SHP77 (cell line): Measurements from ENCODE around the gene RPL10A.

Source experiments
- DNase-seq, 2 experiments: peaks; one replicate each; lab custom pipeline; 2025; lab: John Stamatoyannopoulos, UW

The RPL10A gene

DNA sequence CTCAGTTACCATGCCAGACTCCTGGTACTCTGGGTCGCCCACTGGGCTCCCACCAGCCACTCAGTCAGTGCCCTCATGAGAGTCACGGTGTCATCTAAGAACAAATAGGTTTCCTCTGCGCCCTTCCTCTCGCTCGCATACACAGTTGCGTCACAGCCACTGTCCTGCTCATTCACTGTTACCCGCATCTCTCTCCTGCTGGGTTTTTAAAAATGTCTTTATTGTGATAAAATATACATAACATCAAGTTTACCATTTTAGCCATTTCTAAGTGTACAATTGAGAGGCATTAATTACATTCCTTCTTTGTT, 24.7 kb downstream of the RPL10A start:
- no peak for DNase-seq

DNA sequence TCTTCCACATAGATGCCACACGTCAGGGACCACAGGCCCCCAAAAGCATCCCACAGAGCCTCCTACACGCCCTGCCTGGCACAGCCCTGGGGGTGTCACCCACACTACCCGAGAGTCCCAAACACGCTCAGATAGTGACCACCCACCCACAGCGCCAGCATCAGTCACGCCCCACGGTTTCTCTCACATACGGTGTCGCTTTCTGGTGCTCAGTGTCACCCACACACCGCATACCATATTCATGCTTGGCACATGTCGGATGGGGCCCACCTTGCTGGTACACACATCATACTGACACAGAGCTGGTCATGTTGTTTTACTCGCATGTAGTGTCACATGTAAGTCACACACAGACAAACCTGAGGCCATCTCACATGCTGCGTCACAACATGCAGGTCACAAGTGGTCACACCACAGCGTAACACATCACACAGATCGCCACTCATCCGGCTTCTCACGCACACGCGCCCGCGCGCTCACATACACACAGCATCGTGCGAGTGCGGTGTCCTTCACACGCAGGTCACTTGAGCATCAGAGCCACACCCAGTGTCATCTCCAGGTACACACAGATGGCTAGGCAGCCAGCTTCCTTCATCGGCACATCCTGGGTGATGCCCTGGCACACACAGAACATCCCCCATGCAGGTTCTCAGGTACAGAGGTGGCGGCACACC, 25.2 kb downstream of the RPL10A start:
- DNase-seq = no peak

DNA sequence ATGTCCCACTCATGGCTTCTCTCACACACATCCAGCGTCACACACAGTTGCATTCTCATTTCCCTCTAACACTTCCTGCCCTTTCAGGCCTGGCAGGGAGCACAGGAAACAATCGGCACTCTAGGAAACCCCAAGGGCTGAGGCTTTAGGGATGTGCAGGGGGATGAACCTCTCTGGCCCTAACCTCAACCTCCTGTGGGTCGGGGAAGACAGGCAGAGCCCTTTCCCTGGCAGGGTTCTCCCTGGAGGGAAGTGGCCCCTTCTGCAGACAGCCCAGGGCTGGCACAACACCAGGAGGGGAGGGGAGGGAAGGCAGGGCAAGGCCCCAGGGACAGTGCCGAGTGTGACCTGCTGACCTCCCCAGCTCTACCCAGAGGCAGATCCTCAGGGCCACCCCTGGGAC, 26.0 kb downstream of the RPL10A start:
- no peak for DNase-seq

DNA sequence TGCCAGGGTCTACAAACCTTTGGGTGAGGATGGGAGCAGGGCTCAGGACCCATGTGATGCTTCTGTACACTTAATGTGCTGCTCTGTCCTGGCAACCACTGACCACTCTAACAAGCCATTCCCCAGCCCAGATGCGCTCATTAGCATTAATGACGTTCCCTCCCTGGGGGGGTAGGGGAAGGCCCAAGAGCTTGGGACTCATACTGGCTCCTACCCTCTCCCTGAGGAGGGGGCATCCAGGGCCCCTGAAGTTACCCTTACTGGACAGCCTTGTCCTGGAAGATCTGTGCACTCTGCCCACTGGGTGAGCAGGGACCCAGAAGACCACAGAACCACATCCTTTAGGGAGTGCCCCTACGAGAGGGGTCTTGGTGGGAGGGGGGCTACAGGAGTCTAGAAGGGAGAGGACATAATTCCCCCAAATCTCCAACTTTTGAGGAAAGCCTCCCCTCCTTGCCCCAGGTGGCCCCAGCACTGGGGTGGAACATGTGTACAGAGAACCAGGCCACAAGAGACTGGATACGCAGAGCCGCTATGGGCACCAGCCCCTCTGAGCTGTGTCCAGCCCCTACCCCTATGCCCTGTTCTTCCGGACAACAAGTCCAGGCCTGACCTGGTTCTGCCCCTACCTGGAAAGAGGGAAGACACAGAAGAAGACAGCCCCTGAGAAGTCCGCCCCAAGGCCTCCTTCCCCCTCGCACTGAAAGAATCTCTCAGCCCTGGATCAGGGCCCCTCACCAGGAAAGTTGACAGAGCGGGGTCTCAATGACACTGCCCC, 27.2 kb downstream of the RPL10A start:
- DNase-seq = no peak

DNA sequence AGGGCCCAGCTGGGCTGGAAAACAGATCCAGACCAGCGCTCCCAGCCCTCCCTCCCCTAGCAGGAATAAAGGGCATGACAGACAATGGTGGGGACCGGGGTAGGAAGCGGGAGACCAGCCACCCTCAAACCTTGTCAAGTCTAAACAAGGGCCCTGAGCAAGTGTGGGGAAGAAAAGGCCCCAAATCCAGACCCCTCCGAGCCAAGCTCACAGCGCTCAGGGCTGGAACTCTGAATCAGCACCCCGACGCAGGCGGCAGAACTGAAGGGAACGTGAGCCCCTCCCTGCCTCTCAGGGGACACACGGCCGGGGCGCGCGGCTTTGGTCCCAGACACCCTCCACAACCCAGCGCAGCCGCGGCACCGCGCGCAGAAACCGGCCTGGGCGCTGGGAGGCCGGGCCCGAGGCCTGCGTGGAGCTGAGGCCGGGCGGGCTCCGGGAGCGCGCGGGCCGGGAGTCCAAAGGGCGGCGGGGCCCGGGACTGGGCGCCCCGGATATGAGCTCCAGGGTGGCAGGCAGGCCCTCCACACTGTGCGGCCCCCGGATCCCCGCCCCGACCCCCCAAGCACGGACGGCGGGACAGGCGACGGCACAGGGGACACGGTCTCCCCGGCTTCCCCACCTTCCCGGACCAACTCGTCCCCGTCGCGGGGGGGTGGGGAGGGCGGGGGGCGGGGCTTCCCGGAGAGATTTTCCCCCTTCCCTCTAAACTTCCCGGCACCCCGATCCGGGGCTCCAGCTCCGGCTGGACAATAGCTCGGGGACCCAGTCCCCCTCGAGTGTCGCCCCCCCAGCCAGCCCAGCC, 28.0 kb downstream of the RPL10A start:
- DNase-seq = no peak

DNA sequence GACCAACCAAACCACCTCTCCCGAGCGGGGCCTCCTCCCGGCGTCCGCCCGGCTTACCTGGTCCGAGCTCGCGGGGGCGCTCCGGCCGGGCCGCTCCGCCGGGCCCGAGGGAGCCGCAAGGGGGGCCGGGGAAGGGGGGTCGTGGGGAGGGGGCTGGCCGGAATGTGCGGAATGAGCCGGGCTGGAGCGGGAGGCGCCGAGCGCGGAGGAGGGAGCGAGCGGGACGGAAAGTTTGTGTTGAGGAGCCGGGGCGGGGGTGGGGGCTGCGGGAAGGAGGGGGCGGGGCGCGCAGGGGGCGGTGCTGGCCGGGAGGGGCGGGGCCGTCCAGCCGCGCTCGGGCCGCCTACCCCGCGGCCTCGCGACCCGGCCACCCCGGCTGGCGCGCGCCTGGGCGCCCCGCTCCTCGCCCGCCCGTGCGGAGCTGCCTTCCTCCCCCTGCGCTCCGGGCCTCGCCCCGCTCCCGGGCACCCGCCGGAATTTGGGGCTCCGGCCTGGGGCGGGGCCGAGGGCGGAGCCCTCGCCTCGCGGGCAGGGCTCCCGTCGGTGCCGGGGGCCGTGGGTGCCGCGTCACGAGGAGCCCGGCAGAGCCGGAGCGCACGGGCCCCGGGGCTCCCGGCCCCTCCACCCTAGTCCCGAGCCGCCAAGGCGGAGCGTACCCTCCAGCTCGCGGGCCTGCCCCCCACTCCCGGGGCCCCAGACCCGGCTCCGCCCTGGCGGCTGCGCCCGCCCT, 28.8 kb downstream of the RPL10A start, which contains the start of gene TEAD3:
TSS of gene TEAD3 (minus strand) at position 239 of the 730 bp plus-strand sequence.
- no peak for DNase-seq

DNA sequence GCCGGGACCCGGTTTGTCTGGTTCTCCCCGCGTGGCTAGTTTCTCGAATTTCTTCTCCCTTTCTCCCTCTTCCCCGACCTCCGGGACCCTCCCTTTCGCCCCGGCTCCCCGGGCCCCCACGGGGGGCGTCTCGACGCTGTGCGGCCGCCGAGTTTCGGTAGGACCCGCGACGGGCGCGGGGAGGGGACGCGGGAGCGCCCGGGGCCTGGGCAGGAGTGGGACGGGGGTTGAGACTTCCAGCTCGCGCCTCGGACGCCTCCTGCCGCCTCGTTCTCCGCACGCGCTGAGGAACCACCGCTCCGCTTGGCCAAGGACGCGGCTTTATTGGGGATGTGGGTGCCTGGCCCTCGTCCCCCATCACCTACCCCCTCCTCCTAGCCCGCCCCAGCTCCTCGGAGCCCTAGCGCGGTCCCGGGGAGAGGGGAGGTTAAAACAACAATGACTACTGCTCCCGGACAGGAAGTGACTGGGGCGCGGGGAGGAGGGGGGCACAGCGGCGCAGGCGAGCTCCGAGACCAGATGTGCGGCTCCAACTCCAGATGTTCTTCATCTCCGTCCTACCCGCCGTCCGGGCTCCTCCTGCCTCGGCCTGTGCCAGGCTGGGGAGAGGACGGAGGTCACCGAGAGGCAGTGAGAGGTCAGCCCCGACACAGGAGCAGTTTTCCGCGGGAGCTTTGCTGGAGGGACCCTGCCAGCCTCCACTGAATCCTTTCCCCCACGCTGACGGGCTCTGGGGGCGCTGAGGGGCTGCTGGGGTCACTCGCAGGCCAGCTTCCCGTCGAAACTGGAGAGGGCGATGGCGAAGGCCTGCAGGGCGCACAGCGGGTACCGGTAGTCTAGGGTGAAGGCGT, 29.6 kb downstream of the RPL10A start:
- no peak for DNase-seq

DNA sequence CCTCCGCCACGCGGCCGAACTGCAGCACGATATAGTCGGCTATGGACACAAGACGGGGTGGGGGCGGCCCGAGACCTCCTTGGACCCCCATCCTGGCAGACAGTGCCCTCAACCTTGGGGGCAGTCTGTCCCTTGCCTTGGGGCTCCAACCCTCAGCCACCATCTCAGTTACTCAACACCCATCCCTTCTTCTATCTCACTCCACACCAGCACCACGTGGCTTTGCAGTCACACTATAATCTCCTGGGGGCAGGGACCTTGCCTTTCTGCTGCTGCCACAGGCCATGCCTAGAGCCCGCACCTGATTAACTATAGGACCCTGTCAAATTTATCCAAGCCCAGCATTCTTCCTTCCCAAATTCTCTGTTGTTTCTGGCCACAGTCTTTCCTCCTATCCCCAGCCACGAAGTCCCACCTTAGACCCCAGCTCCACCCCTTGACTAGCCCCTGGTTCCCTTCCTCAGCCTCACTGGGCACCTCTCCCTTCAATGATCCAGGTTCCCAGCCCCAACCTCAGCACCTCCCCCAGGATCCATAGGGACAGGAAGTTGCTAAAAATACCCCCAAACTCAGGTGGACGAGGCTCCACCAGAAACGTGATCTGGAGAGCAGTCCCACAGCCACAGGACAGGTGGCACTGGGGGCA, 30.3 kb downstream of the RPL10A start:
- no peak for DNase-seq

DNA sequence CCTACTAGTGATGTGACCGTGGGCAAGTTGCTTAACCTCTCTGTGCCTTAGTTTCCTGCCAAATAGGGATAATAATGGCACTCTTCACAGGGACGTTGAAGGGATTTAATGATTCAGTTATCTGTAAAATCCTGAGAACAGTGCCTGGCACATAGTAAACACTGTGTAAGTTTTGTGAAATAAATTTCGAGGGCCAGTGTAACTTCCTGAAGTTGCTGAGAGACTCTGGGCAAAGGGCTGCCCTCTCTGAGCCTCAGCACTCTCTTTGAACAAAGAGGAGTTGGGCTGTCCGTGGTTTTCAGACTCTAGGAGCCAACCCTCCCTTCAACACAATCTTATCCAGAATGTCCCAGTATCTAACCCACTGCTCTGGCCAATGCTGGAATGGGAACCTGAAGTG, 31.2 kb downstream of the RPL10A start:
- DNase-seq = no peak

DNA sequence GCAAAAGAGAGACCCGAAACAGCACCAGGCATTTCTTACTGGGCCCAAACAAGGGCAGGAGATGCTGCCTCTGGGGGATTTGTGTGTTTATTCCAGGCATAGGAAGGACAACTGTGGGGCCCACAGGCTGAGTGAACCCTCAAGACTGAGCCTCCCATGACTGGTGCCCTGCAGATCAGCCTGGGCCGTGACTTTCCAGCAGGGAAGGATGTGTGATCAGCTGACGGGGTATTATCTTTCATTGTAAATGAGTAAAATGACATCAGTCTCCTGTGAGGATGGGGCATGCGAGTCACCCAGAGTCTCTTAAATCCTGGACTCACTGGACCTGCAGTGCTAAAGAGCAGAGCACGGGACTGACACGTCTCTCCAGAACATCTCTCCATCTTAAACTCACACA, 32.6 kb downstream of the RPL10A start:
- DNase-seq = peak in 1 of 2 experiments; percentile 18

DNA sequence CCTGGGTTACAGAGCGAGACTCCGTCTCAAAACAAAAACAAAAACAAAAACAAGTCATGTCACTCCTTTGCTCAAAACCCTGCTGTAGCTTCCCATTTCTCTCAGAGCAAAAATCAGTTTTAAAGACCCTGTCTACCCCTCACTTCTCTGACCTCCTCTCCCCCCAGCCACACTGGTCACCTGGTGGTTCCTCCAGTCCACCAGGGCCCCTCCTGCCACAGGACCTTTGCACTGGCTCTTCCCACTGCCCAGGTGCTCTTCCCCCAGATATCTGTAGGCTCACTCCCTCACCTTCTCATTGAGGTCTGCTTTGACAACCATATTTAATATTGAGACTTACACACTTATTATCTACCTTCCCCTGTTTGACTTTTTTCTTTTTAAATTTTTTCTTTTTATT, 33.6 kb downstream of the RPL10A start:
- no peak for DNase-seq

DNA sequence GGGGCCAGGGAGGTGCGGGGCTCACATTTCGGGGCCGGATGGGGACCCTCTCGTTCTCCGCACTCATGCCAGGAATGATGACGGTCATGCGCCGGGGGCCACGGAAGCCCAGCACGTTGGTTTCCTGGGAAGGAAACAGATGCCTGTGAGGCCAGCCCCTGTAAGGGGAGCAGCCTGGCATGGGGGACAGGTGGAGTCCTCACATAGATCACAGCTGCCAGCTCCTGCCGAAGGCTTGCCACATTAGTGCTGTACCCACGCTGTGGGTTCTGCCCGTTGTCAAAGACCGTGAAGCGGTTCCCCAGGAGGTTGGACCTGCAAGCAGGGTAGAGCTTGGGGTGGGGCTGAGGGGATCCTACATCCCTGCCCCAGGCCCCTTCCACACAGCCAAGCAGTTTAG, 35.3 kb downstream of the RPL10A start:
- DNase-seq = no peak

DNA sequence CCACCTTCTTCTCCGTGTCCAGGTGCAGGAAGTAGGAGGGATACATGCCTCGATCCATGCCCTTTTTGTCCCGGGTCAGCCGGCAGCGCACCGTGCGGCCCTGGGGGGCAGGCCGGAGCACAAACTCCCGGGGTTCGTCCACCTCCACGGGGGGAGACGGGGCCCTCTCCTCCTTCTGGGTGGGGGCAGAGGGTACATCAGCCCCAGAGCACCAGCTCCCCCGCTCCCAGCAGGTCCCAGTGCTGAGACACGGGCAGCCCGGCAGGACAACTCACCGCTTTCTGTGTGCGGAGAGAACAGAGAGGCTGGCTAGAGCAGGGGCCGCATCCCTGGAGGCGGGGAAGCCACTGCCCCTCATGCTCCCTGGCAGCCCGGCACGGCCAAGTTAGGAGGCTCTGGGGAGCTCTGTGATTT, 37.8 kb downstream of the RPL10A start:
- DNase-seq = no peak

DNA sequence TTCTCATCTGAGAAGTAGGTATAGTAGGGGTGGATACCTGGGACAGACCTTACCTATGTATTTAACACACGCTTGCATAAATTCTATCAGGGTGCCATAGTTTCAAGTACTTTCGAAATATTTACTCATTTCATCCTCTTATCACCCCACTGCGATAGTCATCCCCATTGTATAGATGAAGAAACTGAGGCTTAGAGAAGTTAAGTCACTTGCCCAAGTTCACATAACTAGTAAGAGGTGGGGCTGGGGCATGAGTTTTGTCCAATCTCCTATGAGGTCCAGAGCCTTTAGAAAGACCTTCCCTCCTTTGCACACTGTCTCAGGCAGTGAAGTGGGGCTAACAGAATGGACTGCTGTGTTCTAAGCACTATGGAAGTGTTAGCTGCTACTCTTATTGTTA, 38.3 kb downstream of the RPL10A start:
- DNase-seq = no peak

DNA sequence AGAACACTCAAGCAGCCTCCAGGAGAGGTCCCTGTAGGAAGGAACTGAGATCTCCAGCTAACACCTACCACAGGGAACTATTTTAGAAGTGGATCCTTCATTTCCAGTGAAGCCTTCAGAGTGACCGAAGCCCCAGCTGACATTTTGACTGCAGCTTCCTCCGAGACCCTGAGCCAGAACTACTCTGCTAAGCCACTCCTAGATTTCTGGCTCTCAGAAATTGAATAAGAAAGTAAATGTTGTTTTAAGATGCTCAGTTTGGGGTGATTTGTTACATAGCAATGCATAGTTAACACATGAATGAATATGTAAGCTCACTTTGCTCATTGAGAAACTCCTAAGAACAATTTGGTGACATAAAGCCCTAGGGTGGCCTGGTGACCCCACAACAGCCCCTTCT, 39.0 kb downstream of the RPL10A start:
- no peak for DNase-seq

DNA sequence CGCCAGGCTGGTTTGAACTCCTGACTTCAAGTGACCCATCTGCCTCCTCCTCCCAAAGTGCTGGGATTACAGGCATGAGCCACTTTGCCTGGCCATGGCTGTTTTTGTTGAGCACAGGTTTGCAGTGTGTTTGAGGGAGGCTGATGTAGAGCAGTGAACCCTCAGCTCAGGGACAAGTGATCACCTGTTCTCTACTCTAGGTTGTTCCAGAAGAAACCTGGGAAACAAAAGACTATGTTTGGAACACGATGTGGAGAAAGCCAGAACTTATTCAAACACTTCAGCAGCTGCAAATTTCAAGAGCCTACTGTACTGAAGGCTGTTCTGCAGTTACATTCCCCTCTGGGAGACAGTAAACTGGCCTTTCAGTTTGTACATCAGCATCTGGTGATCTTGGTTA, 39.8 kb downstream of the RPL10A start:
- no peak for DNase-seq

DNA sequence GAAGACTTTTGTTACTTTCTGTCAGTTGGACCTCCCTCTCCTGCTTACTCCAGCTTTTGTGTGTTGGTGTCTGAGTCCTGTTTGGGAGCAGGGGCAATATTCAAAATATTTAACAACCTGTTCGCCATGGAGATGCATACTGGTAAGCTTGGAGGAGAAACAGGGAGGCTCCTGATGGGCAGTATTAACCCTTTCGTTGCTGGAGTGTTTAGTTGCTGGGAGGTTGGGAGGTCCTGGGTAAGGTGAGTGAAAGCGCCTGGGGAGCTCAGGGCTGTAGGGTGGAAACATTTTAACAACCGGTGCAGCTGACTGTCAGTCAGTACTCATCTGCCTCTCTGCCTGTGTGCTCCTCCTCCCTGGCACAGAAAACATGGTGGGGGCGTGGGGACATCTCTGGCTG, 40.3 kb downstream of the RPL10A start:
- no peak for DNase-seq

DNA sequence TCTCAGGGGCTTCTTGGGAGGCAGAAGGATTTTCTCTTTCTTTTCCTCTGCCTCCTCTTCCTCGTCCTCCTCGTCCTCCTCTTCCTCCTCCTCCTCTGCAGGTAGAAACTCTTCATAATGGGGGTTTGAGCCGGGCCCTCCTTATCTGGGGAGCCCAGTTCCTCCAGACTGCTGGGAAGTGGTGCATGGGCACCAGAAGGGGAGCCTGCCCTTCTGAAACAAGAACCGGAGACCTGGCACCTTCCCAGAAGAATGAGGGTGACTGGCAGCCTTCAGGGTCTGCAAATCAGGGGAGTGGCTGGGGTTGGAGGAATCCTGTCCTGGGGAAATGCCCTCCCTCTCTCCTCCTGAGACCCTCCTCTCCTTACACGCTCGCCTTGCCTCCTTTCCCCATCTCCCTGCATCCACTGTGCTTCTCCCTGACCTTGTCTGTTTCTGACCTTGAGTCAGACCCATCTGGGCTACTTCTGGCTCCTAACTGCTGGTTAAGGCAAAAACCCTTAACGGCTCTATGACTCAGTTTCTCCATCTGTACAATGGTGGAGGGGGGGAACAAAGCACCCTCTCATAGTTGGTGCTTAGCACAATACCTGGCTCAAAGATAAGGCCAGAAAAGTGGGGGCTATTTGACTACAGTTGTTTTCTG, 42.8 kb downstream of the RPL10A start:
- no peak for DNase-seq

DNA sequence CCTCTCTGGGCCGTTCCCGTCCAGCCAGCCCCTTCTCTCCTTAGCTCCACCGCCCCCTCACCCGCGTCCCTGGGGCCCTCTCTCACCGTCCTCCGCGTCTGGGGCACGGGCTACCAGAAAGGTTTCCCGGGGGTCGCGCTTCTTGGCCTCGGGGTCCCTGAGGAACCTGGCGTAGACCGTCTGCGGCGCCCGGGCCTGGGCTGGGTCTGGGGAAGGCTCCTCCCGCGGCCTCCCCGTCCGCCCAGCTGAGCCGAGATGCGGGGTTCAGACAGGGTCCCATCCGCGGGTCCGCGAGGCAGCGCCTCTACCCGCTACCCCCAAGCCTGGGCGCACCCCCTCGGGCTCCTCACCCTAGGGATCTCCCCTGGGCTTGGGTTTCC, 43.4 kb downstream of the RPL10A start:
- no peak for DNase-seq

DNA sequence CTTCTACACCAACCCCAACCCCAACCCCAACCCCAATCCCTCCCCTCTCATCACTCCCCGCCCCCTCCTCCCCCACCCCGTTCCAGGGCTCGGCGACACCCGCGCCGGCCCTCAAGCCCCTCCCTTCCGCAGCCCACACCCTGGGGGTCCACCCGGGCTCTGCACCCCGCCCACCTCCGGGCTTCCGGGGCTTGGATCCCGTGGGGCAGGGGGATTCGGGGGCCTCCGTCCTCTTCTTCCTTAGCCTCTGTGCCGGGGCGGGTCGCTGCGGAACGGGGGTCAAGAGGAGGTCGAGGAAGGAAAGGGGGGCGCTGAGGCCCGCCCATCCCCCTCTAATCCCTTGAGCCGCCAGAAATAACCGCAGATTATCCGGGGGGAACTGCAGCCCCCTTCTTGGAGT, 43.8 kb downstream of the RPL10A start:
- no peak for DNase-seq
